ENCODE measurements around the gene ELOVL3.
A peak's percentile ranks its signal among the peaks of the same experiment; 100 is the strongest.
"Not testable (repeated sequence)": the region's sequence is repeated elsewhere in the genome, so short reads cannot be mapped to it uniquely, and the experiment has no call there.

ELOVL3 gene

DNA sequence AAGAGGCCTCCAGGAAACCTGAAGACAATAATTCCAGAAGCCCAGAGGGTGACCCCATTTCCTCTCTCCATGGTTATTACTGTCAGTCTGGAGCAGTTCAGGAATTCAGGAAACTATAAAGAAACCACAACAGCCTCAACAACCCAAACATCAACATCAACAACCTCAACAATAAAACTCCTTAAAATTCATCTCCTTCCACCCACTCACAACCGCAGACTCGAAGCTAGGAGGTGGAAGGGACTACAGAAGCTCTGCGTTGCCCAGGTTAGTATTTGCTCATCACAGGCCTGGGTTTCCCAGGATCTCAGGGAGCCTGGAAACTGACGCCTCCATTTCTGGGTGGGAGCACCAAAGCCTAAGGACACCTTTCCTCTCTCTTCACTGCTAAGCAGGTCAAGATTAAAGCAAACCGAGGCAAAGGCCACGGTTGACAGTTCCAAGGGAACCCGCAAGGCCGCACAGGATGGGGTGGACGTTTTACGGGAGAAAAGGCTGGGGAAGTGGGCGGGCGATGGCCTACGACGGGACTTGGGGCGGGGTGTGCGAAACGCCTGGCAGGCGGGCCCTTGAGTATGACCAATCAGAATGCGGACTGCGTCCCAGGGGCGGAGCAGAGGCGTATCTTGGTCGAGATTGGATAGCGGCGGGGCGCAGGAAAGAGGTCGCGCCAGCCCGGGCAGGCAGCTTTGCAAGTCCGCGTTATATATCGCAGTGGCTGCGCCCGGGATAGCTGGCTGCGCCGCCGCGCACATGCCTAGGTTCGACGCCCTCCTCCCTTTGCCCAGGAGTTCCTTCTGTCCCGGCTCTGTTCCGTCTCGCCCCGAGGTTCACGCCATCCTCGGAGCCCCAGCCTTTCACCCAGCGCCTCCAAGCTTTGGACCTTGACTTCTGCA, at the start of gene ELOVL3:
ELOVL3 (plus strand) TSS at position 654 of the 896 bp plus-strand sequence. CDS start 250 bp downstream, outside the sequence.
- DNase-seq, result peak; percentile 21 to 69

GRCh38 chr10:102184606-102185005, 41.5 kb upstream of the ELOVL3 start:
- no peak for DNase-seq

DNA sequence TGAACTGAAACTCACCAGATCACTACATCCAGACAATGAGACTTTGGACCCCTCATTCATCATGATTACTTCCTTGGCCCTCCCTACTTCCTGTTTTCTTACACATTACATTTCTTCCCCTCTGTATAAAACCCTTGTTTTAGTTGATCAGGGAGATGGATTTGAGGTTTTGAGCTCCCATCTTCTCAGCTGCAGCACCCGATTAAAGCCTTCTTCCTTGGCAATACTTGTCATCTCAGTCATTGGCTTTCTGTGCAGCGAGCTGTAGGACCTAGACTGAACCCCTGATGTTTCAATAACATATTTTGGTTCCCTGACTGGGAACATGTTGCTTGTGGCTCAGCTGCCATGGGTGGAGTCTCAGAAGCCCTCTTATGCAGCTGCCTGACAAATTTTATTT, 40.8 kb upstream of the ELOVL3 start:
- no peak for DNase-seq

- no peak for DNase-seq
These were observed 40.1 kb upstream of the ELOVL3 start for GRCh38 chr10:102185811-102186527.

- DNase-seq, result no peak
These were observed 37.7 kb upstream of the ELOVL3 start for GRCh38 chr10:102188298-102188940.

DNA sequence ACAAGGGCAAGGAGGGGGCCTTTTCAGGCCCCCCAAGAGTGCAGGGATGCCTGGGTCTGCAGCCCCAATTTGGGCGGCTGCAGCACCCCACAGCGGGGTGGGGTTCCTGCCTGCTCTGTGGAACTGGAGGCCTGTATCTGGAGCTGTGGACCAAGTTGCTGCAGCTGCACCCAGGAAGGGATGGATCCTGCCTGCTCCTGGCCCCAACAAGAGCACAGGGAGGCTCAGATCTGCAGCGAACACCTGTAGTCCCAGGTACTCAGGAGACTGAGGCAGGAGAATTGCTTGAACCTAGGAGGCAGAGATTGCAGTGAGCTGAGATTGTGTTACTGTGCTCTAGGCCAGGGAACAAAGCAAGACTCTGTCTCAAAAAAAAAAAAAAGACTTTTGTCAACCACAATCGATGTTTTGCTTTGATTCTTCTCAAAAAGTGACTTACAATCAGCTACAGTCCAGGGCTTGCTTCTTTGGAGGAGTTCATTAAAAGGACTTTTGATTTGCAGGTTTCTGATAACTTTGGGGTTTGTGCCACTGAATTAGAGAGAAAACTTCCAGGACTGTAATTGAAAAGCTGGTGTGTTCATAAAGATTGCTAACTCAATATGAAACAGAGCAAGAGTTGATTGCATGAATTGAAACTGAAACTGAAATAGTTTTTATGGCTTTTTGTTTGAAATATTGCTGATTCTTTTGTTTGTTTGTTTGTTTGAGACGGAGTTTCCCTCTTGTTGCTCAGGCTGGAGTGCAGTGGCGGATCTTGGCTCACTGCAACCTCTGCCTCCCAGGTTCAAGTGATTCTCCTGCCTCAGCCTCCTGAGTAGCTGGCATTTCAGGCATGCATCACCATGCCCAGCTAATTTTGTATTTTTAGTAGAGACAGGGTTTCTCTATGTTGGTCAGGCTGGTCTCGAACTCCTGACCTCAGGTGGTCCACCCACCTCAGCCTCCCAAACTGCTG, 36.9 kb upstream of the ELOVL3 start:
- DNase-seq, result not testable (repeated sequence)

DNA sequence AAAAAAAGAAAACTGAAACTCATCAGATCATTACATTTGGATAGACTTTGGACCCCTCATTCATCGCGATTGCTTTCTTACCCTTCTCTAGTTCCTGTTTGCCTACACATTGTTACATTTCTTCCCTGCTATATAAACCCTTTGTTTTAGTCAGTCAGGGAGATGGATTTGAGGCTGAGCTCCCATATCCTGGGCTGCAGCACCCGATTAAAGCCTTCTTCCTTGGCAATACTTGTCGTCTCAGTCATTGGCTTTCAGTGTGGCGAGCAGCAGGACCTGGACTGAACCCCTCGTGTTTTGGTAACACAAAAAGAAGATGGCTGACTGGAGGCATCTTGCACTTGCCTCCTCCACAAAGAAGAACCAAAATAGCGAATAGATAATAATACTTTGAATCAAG, 34.1 kb upstream of the ELOVL3 start:
- DNase-seq, result no peak

- DNase-seq, result no peak
These were observed 30.7 kb upstream of the ELOVL3 start for GRCh38 chr10:102195296-102195870.

- DNase-seq, result no peak
These were observed 29.2 kb upstream of the ELOVL3 start for GRCh38 chr10:102196893-102197292.

- DNase-seq, result no peak
These were observed 28.1 kb upstream of the ELOVL3 start for GRCh38 chr10:102198027-102198426.

DNA sequence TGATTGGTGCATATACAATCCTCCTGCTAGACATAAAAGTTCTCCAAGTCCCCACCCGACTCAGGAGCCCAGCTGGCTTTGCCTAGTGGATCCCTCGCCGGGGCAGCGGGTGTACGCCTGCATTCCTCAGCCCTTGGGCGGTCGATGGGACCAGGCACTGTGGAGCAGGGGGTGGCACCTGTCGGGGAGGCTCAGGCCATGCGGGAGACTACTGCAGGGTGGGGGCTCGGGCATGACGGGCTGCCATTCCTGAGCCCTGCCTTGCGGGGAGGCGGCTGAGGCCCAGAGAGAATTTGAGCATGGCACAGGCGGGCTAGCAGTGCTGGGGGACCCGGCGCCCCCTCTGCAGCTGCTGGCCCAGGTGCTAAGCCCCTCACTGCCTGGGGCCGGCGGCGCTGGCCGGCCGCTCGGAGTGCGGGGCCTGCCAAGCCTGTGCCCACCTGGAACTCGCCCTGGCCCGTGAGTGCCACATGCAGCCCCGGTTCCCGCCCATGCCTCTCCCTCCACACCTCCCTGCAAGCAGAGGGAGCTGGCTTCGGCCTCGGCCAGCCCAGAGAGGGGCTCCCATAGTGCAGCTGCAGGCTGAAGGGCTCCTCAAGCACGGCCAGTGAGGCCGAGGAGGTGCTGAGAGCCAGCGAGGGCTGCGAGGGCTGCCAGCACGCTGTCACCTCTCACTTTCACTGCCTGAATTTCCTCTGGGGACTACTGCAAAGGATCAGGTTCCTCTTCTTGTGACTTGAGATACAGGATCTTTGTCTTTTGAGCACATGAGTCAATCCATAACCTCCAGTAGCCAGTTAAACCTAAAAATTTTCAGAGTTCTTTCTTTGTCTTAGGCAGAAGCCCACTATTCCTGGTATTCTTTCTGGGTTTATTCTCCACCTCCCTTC, 25.1 kb upstream of the ELOVL3 start:
- no peak for DNase-seq

DNA sequence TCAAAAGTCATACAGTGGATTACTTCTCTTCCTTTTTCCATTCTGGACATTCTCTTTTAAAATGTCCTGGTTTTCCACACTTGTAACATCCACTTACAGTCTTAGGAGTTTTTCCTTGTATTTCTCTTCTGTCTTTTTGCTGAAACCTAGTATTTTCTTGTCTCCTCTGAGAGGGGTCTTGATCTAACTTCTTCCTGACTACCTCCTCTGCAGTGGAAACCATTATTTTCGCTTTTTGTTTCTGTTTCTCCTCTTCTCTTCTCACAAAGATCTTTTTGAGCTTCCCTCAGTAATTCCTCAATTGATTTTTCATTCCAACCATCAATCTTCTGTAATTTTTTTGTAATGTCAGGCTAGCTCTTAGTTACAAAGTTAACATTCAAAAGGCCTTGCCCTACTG, 23.7 kb upstream of the ELOVL3 start:
- DNase-seq, result no peak

GRCh38 chr10:102208311-102209035, 17.6 kb upstream of the ELOVL3 start:
- DNase-seq, result no peak

DNA sequence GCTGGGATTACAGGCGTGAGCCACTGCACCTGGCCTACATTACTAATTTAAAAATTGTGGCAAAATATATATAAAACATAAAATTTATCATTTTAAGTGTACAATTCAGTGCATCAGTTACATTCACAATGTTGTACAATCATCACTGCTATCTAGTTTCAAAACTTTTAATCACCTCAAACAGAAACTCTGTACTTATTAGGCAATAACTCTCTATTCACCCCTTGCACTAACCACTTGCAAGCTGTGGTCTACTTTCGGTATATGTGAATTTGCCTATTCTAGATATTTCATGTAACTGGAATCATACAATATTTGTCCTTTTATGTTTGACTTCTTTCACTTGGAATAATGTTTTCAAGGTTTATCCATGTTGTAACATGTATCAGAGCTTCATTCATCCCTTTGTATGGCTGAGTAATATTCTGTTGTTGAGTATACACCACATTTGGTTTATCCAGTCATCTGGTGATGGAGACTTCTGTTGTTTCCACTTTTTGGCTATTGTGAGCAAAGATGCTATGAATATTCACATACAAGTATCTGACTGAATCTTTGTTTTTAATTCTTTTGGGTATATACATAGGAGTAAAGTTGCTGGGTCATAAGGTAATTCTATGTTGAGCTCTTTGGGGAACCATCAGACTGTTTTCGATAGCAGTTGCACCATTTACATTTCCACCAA, 14.3 kb upstream of the ELOVL3 start:
- DNase-seq, result no peak

DNA sequence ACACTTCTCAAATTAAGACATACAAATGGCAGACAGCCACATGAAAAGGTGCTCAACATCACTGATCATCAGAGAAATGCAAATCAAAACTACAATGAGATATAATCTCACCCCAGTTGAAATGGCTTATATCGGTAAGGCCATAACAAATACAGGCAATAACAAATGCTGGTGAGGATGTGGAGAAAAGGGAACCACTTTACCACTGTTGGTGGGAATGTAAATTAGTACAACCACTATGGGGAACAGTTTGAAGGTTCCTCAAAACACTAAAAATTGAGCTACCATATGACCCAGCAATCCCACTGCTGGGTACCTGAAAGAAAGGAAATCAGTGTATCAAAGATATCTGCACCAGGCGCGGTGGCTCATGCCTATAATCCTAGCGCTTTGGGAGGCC, 12.5 kb upstream of the ELOVL3 start:
- DNase-seq, result not testable (repeated sequence)

DNA sequence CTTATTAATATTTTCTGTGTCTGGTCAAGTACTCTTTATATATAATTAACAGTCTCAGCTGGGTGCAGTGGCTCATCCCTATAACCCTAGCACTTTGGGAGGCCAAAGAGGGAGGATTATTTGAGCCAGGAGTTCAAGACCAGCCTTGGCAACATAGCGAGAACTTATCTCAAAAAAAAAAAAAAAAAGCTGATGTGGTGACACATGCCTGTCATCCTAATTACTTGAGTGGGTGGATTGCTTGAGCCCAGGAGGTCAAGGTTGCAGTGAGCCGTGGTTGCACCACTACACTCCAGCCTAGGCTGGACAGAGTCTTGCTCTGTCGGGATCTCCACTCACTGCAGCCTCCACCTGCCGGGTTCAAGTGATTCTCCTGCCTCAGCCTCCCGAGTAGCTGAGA, 6.7 kb upstream of the ELOVL3 start:
- DNase-seq, result no peak

DNA sequence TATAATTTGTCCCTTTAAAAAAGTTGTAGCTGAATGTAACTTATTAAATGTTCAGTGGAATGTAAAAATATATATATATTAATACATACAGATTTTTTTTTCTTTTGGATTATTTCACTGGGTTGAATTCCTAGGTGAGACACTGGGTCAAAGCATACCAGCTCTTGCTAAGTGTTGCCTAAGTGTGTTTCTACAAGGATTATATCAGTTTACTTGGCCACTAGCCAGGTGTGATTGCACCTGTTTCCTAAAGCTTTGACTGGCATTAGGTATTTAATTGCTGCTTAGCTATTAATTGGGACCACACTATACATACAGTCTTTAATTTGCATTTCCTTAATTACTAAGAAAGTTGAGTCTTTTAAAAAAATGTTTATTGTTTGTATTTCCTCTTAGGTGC, 5.5 kb upstream of the ELOVL3 start:
- no peak for DNase-seq

- DNase-seq, result no peak
These were observed 3.3 kb upstream of the ELOVL3 start for GRCh38 chr10:102222797-102223196.

GRCh38 chr10:102226542-102226870, 407 bp downstream of the ELOVL3 start:
- no peak for DNase-seq

DNA sequence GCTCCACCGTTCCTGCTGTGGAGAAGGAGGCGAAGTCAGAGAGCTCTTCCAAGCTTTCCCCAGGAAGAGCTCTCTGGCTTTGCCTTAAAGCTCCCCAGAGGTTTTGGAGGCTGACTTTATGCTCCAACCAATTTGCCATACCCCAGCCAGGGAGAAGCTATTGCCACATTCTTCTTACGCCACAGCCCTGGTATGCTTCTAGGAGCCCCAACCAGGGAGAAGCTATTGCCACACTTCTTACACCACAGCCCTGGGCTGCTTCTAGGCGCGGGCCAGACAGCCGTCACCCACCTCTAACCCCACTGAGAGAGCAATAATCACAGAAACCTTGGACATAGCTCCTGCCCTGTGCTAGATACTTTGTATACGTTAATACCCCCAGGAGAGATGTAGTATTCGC, 951 bp downstream of the ELOVL3 start:
- DNase-seq, result no peak

Data from cerebellar nuclear complex (tissue), 1 donor.